ENCODE measurements around the gene TAF4.
"Not testable (repeated sequence)": the region's sequence is repeated elsewhere in the genome, so short reads cannot be mapped to it uniquely, and the experiment has no call there.

TAF4 gene

DNA sequence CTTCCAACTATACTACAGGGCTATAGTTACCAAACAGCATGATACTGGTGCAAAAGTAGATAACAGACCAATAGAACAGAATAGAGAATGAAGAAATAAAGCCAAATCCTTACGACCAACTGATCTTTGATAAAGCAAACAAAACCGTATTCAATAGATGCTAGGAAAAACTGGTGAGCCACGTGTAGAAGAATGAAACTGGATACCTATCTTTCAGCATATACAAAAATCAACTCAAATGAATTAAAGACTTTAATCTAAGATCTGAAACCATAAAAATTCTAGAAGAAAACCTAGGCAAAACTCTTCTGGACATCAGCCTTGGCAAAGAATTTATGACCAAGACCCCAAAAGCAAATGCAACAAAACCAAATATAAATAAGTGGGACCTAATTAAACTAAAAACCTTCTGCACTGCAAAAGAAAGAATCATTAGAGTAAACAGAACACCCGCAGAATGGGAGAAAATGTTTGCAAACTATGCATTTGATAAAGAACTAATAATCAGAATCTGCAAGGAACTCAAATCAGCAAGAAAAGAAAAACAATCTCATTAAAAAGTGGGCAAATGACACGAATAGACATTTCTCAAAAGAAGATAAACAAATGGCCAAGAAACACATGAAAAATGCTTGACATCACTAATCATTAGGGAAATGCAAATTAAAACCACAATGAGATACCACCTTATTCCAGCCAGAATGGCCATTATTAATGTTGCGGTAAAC lies 109.8 kb downstream of the TAF4 start:
- 91% methylated on average over 5 of the region's 6 CpGs for WGBS
- Histone ChIP-seq H3K27me3 (ENCODE audit: insufficient read depth, low read length) (no peaks in the 10 kb centered on the region), H3K4me3 (ENCODE audit: low read length) (no peak overlapping the region)

DNA sequence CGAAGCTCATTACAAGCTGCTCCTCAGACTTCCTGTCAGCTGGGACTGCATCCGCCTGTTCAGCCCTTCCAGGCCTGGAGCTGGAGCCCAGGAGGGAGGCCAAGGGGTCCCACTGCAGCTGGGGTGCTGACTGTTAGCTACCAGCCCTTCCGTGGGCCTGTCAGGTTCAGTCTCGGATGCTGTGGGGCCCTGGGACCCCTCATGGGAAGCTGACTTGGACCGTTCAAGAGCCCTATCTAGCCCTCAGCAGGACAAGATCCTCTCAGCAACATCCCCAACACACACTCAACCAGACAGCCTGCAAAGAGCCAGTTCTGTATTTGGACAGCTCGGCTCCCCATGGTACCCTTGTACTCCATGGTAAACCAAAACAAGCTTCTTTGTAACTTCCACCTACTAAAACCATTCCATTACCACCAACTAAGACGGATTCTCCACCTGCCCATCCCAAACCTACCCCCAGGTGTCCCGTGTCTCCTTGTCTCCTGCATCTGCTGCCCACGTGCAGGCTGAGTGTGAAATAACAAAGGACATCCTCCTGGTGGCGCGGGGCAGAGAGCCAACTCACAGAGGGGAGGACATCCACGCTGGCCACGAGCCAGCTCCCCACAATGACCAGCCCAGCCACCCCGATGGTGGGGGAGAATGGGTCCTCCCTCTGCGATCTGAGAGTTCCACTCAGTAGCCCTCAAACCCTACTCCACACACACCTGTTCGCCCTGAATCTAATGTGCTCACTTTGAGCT lies 111.2 kb downstream of the TAF4 start:
- Histone ChIP-seq H3K9me3 (ENCODE audit: insufficient read depth, low read depth, low read length) (no peaks in the 10 kb centered on the region), H3K9ac (ENCODE audit: low read depth, low read length) (no peak overlapping the region), H3K27me3 (ENCODE audit: insufficient read depth, low read length) (no peaks in the 10 kb centered on the region), H3K36me3 (ENCODE audit: insufficient read depth, low read length) (no peaks in the 10 kb centered on the region), H3K4me1 (ENCODE audit: insufficient read depth, low read length) (no peaks in the 10 kb centered on the region), H3K27ac (ENCODE audit: low read depth, low read length) (no peak overlapping the region), H3K4me3 (ENCODE audit: low read length) (no peak overlapping the region)
- WGBS: 84% methylated on average over 16 of the region's 16 CpGs

More for the DNA sequence above, 109.8 kb downstream of the TAF4 start:
- no peaks in the 10 kb centered on the region for H3K9me3 ChIP-seq (ENCODE audit: insufficient read depth, low read depth, low read length)
- H3K36me3 ChIP-seq (ENCODE audit: insufficient read depth, low read length): no peaks in the 10 kb centered on the region
- no peak overlapping the region for H3K27ac ChIP-seq (ENCODE audit: low read depth, low read length)
- no peak overlapping the region for H3K9ac ChIP-seq (ENCODE audit: low read depth, low read length)
- H3K4me1 ChIP-seq (ENCODE audit: insufficient read depth, low read length): no peaks in the 10 kb centered on the region

DNA sequence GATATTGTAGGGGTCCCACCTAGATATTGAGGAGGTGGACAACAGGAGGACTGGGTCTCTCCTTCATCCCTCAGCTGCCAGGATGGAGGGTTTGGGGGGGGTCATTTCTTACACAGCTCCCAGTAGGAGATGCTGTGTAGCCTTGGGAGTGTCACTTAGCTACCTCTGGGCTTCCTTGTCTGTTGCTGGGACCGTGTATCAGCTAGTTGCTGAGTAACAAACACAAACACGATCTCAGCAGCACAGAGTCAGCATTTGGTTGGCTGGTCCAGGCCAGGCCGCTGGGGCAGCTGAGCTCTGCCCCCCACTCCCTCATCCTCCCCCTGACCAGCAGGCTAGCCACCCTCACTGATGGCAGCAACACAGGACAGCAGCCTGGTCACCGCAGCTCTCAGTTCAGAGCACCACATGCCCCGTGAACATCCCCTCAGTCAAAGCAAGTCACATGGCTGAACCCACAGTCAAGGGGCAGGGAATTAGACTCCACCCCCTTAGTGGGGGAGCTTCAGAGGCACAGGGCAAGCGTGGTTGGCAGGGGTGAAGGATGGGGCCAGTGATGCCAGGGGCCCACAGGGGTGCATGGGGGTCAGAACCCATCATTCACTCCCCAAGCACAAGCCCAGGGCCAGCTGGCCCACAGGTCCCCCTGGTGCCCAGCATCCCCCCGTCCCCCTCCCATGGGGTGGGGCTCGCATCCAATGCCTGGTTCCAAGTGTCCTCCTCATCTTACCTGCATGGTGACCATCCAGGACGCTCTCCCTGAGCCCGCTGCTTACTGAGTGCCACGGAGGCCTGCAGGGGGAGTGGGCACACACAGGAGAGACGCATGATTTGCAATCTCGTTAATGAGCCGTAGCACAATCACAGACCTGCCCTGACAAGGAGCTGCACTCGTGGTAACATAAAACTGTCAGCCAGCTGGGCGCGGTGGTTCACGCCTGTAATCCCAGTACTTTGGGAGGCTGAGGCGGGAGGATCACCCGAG lies 112.4 kb downstream of the TAF4 start:
- Histone ChIP-seq H3K27me3 (ENCODE audit: insufficient read depth, low read length) (no peaks in the 10 kb centered on the region), H3K4me1 (ENCODE audit: insufficient read depth, low read length) (no peaks in the 10 kb centered on the region), H3K27ac (ENCODE audit: low read depth, low read length) (no peak overlapping the region), H3K4me3 (ENCODE audit: low read length) (no peak overlapping the region), H3K9me3 (ENCODE audit: insufficient read depth, low read depth, low read length) (no peaks in the 10 kb centered on the region), H3K9ac (ENCODE audit: low read depth, low read length) (no peak overlapping the region), H3K36me3 (ENCODE audit: insufficient read depth, low read length) (no peaks in the 10 kb centered on the region)
- 93% methylated on average over 20 of the region's 20 CpGs for WGBS

DNA sequence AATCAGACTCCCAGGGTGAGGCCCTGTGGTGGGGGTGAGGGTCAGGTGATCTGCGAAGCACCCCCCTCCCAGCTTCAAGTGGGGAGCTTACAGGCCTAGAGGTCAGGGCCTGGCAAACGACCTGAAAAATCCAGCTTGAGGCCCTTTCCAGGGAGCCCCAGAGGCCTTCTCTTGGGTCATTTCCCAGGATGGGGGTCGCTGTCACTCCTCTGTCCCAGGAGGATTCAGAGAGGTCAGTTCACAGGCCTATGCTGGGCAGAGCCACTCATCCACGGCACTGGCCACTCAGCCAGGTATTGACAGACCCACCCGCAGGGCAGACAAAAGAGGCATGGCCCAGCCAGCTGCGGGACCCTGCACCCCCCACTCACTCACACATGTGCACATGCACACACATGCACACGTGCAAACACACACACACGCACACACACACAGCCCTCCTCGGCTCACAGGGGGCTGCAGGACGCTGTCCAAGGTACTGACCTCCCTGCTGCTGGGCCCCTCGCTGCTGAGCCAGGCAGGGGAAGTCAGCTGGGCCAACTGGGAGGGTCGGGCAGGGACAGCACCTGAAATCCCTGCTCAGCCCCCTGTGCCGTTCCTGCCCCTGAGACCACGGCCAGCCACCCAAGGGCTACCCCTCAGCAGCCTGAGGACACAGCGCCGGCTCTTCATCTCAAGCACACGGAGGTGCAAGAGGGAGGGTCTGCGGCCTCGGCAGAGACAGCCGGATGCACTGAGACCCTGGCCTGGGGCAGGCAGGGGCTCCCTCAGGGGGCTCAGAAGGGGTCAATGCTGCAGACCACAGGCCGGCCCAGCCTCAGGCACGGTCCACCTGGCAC lies 113.8 kb downstream of the TAF4 start:
- no peaks in the 10 kb centered on the region for H3K9me3 ChIP-seq (ENCODE audit: insufficient read depth, low read depth, low read length)
- H3K27me3 ChIP-seq (ENCODE audit: insufficient read depth, low read length): no peaks in the 10 kb centered on the region
- H3K36me3 ChIP-seq (ENCODE audit: insufficient read depth, low read length): no peaks in the 10 kb centered on the region
- H3K9ac ChIP-seq (ENCODE audit: low read depth, low read length): no peak overlapping the region
- no peak overlapping the region for H3K4me3 ChIP-seq (ENCODE audit: low read length)
- 49% methylated on average over 22 of the region's 22 CpGs for WGBS
- H3K4me1 ChIP-seq (ENCODE audit: insufficient read depth, low read length): no peaks in the 10 kb centered on the region
- peak overlapping the region; percentile 6; the same call in 1 of the 2 replicates for H3K27ac ChIP-seq (ENCODE audit: low read depth, low read length)

DNA sequence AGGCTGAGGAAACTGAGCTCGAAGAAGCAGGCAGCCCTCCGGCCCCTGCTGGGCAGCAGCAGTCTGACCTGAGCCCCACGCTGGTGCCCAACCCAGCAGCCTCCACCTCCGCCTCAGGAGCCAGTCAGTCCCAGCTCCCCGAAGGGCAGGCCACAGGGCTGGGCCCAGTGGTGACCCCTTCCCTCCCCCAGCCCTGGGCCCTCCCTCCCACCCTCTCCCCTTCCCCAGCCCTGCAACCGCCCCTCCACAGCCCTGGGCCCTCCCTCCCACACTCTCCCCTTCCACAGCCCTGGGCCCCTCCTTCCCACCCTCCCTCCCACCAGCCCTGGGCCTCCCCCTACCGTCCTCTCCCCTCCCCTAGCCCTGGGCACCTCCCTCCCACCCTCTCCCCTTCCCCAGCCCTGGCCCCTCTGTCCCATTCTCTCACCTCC lies 115.0 kb downstream of the TAF4 start:
- no peak overlapping the region for H3K9ac ChIP-seq (ENCODE audit: low read depth, low read length)
- no peaks in the 10 kb centered on the region for H3K36me3 ChIP-seq (ENCODE audit: insufficient read depth, low read length)
- no peak overlapping the region for H3K27ac ChIP-seq (ENCODE audit: low read depth, low read length)
- no peaks in the 10 kb centered on the region for H3K27me3 ChIP-seq (ENCODE audit: insufficient read depth, low read length)
- H3K4me3 ChIP-seq (ENCODE audit: low read length): no peak overlapping the region
- WGBS: 51% methylated on average over 7 of the region's 7 CpGs
- H3K4me1 ChIP-seq (ENCODE audit: insufficient read depth, low read length): no peaks in the 10 kb centered on the region
- no peaks in the 10 kb centered on the region for H3K9me3 ChIP-seq (ENCODE audit: insufficient read depth, low read depth, low read length)

DNA sequence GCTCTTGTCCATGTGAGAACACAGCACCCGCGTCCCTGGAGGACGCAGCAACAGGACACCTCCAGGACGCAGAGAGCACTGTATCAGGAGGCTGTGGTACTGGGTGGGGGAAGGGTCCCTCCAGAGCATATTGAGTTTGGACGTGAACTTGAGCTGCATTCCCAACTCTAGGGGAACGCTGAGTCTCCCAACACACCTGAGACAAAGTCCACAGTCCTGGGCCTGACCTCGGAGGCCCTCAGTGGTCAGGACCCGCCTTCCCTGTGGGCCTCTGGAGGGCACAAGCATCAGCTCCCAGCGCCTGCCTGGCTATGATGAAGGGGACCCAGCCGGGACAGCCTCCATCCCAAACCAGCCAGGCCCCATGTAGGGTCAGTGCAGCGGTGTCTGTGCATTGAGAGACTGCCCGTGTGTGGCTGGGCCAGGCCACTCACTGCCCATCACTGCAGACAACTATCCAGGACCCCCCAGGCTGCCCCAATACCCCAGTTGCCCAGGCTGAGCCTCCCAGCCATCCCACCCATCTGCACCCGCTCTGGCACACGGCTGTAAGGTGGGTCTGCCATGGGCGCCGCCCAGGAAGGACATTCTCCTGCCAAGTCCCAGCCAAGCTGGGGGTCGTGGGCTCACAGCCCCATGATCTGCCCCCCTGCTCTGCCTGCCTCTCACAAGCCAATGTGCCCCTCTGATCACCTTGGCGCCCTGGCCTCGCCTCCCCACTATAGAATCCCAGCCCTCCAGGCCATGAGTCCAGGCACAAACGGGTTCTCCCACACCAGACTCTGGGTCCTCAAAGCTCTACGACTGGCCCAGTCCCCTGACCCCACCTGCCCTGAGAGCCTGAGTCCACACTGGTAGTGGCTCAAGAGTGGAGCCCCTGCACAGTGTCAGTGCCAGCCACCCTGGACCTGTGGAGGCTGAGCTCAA lies 115.7 kb downstream of the TAF4 start:
- no peaks in the 10 kb centered on the region for H3K9me3 ChIP-seq (ENCODE audit: insufficient read depth, low read depth, low read length)
- H3K4me3 ChIP-seq (ENCODE audit: low read length): no peak overlapping the region
- no peak overlapping the region for H3K27ac ChIP-seq (ENCODE audit: low read depth, low read length)
- H3K36me3 ChIP-seq (ENCODE audit: insufficient read depth, low read length): no peaks in the 10 kb centered on the region
- H3K27me3 ChIP-seq (ENCODE audit: insufficient read depth, low read length): no peaks in the 10 kb centered on the region
- no peak overlapping the region for H3K9ac ChIP-seq (ENCODE audit: low read depth, low read length)
- WGBS: 90% methylated on average over 21 of the region's 21 CpGs
- no peaks in the 10 kb centered on the region for H3K4me1 ChIP-seq (ENCODE audit: insufficient read depth, low read length)

DNA sequence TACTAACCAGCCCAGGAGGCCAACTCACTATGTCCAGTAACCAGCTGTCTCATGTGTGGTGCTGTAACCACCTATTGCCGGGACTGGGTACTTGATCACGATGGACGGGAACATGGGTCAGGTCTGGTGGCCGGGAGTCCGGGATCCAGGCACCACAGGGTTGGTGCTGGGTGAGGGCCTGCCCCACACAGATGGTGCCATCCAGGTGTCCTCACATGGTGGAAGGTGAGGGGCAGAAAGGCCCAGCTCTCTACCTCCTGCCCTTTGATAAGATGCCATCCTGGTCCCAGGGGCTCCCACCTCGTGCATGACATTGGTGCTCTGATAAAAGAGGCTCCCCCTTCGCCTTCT lies 116.3 kb downstream of the TAF4 start:
- Histone ChIP-seq H3K9ac (ENCODE audit: low read depth, low read length) (no peak overlapping the region), H3K36me3 (ENCODE audit: insufficient read depth, low read length) (no peaks in the 10 kb centered on the region), H3K9me3 (ENCODE audit: insufficient read depth, low read depth, low read length) (no peaks in the 10 kb centered on the region), H3K4me1 (ENCODE audit: insufficient read depth, low read length) (no peaks in the 10 kb centered on the region), H3K27ac (ENCODE audit: low read depth, low read length) (no peak overlapping the region), H3K27me3 (ENCODE audit: insufficient read depth, low read length) (no peaks in the 10 kb centered on the region), H3K4me3 (ENCODE audit: low read length) (no peak overlapping the region)
- WGBS: 93% methylated on average over 7 of the region's 7 CpGs

DNA sequence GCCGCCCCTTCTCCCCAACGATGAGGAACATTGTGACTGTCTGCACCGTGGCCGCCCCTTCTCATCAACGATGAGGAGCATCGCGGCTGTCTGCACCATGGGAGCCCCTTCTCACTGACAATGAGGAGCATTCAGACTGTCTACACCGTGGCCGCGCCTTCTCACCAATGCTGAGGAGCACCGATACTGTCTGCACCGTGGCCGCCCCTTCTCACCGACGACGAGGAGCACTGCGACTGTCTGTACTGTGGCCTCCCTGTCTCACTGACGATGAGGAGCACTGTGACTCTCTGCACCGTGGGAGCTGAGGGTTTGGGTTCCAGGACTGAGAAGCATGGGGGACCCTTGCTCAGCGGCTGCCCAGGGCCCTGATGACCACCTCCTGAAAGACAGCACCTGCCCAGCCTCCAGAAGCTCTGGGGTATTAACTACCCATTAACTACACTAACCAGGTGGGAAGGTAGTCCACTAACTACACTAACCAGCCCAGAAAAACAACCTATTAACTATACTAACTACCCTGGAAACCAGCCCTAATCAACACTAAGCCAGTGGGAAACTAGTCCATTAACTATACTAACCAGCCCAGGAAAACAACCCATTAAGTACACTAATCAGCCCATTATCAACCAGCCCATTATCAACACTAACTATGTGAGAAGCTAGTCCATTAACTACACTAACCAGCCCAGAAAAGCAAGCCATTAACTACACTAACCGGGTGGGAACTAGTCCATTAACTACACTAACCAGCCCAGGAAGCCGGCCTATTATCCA lies 116.9 kb downstream of the TAF4 start:
- WGBS: 91% methylated on average over 22 of the region's 22 CpGs
- Histone ChIP-seq H3K27ac (ENCODE audit: low read depth, low read length) (no peak overlapping the region), H3K27me3 (ENCODE audit: insufficient read depth, low read length) (no peaks in the 10 kb centered on the region), H3K4me3 (ENCODE audit: low read length) (no peak overlapping the region), H3K9me3 (ENCODE audit: insufficient read depth, low read depth, low read length) (no peaks in the 10 kb centered on the region), H3K36me3 (ENCODE audit: insufficient read depth, low read length) (no peaks in the 10 kb centered on the region), H3K9ac (ENCODE audit: low read depth, low read length) (no peak overlapping the region), H3K4me1 (ENCODE audit: insufficient read depth, low read length) (no peaks in the 10 kb centered on the region)

DNA sequence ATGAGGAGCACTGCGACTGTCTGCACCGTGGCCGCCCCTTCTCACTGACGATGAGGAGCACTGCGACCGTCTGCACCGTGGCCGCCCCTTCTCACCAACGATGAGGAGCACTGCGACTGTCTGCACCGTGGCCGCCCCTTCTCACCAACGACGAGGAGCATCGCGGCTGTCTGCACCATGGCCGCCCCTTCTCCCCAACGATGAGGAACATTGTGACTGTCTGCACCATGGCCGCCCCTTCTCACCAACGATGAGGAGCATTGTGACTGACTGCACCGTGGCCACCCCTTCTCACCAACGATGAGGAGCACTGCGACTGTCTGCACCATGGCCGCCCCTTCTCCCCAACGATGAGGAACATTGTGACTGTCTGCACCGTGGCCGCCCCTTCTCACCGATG lies 117.6 kb downstream of the TAF4 start:
- H3K4me1 ChIP-seq (ENCODE audit: insufficient read depth, low read length); H3K27ac ChIP-seq (ENCODE audit: low read depth, low read length); H3K4me3 ChIP-seq (ENCODE audit: low read length); H3K9me3 ChIP-seq (ENCODE audit: insufficient read depth, low read depth, low read length); H3K27me3 ChIP-seq (ENCODE audit: insufficient read depth, low read length); H3K36me3 ChIP-seq (ENCODE audit: insufficient read depth, low read length); H3K9ac ChIP-seq (ENCODE audit: low read depth, low read length): not testable (repeated sequence)
- WGBS: 90% methylated on average over 28 of the region's 28 CpGs
